Body of pancreas (tissue), 4 donors: ENCODE data around the gene PPM1A. TPM values are rescaled to one million over a fixed set of nuclear protein-coding genes. Genes with fewer than 3 reads are reported as not detected.

Source experiments
- ATAC-seq: fragments of 150-250 bp; one replicate; pipeline ENCODE4 v1.9.1; 2016
- DNase-seq, 4 donors: peaks; one replicate each; pipeline ENCODE4 v3.0.0-alpha.2; 2019
- H3K27ac ChIP-seq, 4 donors: fragments of 200-600 bp; sonication (generic); 1 replicate in 3 of 4; 2 replicates in 1 of 4; pipeline versions ENCODE4 v1.5.1 to v1.6.1; 2016 to 2019; ENCODE audit warnings: mild to moderate bottlenecking in 1 of 4, mixed read lengths in 1 of 4, moderate library complexity in 1 of 4
- H3K27me3 ChIP-seq, 2 donors: fragments of 200-600 bp; sonication (generic); one replicate each; pipeline ENCODE4 v1.6.0; 2016; ENCODE audit warnings: mild to moderate bottlenecking in 1 of 2
- H3K36me3 ChIP-seq, 2 donors: fragments of 200-600 bp; sonication (generic); replicated peaks in 1 of 2; 2 replicates each; pipeline ENCODE4 v1.5.1; 2016; ENCODE audit warnings: low read depth in 2 of 2; ENCODE audit not compliant: insufficient read depth in 1 of 2
- H3K4me1 ChIP-seq: fragments of 200-600 bp; sonication (generic); one replicate; pipeline ENCODE4 v1.6.0; 2016
- H3K4me3 ChIP-seq, 2 donors: fragments of 200-600 bp; sonication (generic); 1 replicate in 1 of 2; 2 replicates in 1 of 2; pipeline ENCODE4 v1.5.1; 2016 to 2019
- H3K9me3 ChIP-seq, 3 donors: fragments of 200-600 bp; sonication (generic); 1 replicate in 2 of 3; 2 replicates in 1 of 3; pipeline ENCODE4 v1.5.1; 2016
- CTCF ChIP-seq, 7 experiments: fragments of 450-650 bp in 4 of 7; fragments of 200-600 bp in 3 of 7; sonication (generic) in 3 of 7; IDR thresholded peaks; one replicate each; pipeline ENCODE4 v1.5.1; 2016 to 2019; ENCODE audit warnings: antibody characterized with exemption in 7 of 7
- POLR2A ChIP-seq, 3 donors: fragments of 450-650 bp; IDR thresholded peaks; one replicate each; pipeline ENCODE4 v1.6.1; 2016; ENCODE audit warnings: antibody characterized with exemption in 3 of 3, mild to moderate bottlenecking in 2 of 3
- WGBS, 2 donors: methylation state at CpG; one replicate each; pipeline ENCODE4 v1.1.5; 2017; 5-methylcytosine and 5-hydroxymethylcytosine counted together
- intact Hi-C: fragments of 100-400 bp; cut with DNase I; formaldehyde crosslinking; loops from one replicate; pipeline ENCODE4 v1.15.1; 2023
- total RNA-seq, 2 donors: library from RNA; depleted of rRNA; stranded (reverse); fragments of >200 nt; gene quantifications; one replicate each; pipeline ENCODE4 v1.1.0, GENCODE V29; 2016

PPM1A gene
- total RNA-seq, 2 donors from 2014 or later = 12.5 to 24.1 TPM

- ATAC-seq (peak; percentile 73), DNase-seq (peak; percentile 76 to 84 (median 80))
- Histone ChIP-seq H3K4me3 (peak overlapping the region; percentile 6 to 18), H3K27me3 (no peaks in the 10 kb centered on the region), H3K27ac (peak overlapping the region; percentile 28 to 84 (median 78)), H3K36me3 (no peaks in the 10 kb centered on the region), H3K4me1 (peaks cover 9% of the 10 kb centered on the region), H3K9me3 (no peaks in the 10 kb centered on the region)
- intact Hi-C loops = no loop called here
- WGBS, 2 donors = 1 to 2% methylated on average over 24 of the region's 24 CpGs
- TF ChIP-seq POLR2A (IDR thresholded peaks at IDR 0.05) (peak in 2 of 3 donors; percentile 73 to 76), CTCF (IDR thresholded peaks at IDR 0.05) (peak; percentile 66 to 90 (median 79))
Observed at GRCh38 chr14:60331201-60332045, 82.4 kb downstream of the PPM1A start.

- Histone ChIP-seq H3K4me1 (peaks cover 9% of the 10 kb centered on the region), H3K27me3 (no peaks in the 10 kb centered on the region), H3K27ac (peak overlapping the region in 3 of 4 donors; percentile 28 to 84 (median 79)), H3K36me3 (no peaks in the 10 kb centered on the region), H3K9me3 (no peaks in the 10 kb centered on the region), H3K4me3 (no peak overlapping the region)
- intact Hi-C loops = no loop called here
- 15 to 23% methylated on average over 2 of the region's 2 CpGs for WGBS, 2 donors
- no peak for DNase-seq
- TF ChIP-seq POLR2A (IDR thresholded peaks at IDR 0.05) (no peak), CTCF (IDR thresholded peaks at IDR 0.05) (peak in 1 of 7 experiments; percentile 2)
- ATAC-seq = no peak
Observed at GRCh38 chr14:60332046-60332399, 83.0 kb downstream of the PPM1A start.

GRCh38 chr14:60332869-60333268 lies 83.8 kb downstream of the PPM1A start:
- DNase-seq (no peak), ATAC-seq (no peak)
- TF ChIP-seq CTCF (IDR thresholded peaks at IDR 0.05) (no peak), POLR2A (IDR thresholded peaks at IDR 0.05) (no peak)
- Histone ChIP-seq H3K27me3 (no peaks in the 10 kb centered on the region), H3K9me3 (no peaks in the 10 kb centered on the region), H3K4me3 (no peak overlapping the region), H3K36me3 (no peaks in the 10 kb centered on the region), H3K4me1 (peaks cover 9% of the 10 kb centered on the region), H3K27ac (no peak overlapping the region)
- 35 to 38% methylated on average over 5 of the region's 5 CpGs for WGBS, 2 donors
- intact Hi-C loops = no loop called here

- DNase-seq = no peak
- intact Hi-C loops = no loop called here
Observed at GRCh38 chr14:60339571-60339970, 90.5 kb downstream of the PPM1A start.

More at GRCh38 chr14:60339571-60339970, 90.5 kb downstream of the PPM1A start:
- ATAC-seq = no peak
- Histone ChIP-seq H3K4me3 (no peak overlapping the region), H3K27ac (no peak overlapping the region), H3K36me3 (no peaks in the 10 kb centered on the region), H3K27me3 (no peaks in the 10 kb centered on the region), H3K9me3 (no peaks in the 10 kb centered on the region), H3K4me1 (no peaks in the 10 kb centered on the region)
- 64 to 78% methylated on average over 2 of the region's 2 CpGs for WGBS, 2 donors
- TF ChIP-seq POLR2A (IDR thresholded peaks at IDR 0.05) = no peak
- TF ChIP-seq CTCF (IDR thresholded peaks at IDR 0.05) = no peak
